Midbrain (tissue), 1 donor: ENCODE results near the gene GPATCH1.
"Not testable (repeated sequence)": the region's sequence is repeated elsewhere in the genome, so short reads cannot be mapped to it uniquely, and the experiment has no call there.

Experiments
- DNase-seq: peaks from one replicate; lab custom pipeline; 2025; lab: John Stamatoyannopoulos, UW

GPATCH1 gene

GRCh38 chr19:33114312-33114711 lies 33.3 kb downstream of the GPATCH1 start:
- no peak for DNase-seq

- no peak for DNase-seq
Observed at GRCh38 chr19:33117501-33117900, 36.5 kb downstream of the GPATCH1 start.

DNA sequence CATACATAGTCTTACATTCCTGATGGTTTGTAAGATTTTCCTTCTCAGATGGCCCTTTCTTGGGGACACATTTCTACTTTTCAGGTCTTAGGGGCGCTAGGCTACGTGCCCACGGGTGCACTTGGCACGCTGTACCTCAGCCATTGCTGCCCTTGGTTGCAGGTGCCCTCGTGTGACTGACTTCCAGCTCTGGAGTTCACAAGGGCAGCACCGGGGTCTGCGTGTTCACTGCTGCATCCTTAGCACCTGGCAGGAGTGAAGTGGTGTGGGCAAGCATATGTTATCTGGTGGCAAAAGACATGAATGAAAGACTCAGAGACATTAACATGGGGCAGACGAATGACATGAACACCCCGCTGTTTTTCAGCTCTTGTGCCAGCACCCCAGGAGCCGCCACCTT lies 37.7 kb downstream of the GPATCH1 start:
- no peak for DNase-seq

DNA sequence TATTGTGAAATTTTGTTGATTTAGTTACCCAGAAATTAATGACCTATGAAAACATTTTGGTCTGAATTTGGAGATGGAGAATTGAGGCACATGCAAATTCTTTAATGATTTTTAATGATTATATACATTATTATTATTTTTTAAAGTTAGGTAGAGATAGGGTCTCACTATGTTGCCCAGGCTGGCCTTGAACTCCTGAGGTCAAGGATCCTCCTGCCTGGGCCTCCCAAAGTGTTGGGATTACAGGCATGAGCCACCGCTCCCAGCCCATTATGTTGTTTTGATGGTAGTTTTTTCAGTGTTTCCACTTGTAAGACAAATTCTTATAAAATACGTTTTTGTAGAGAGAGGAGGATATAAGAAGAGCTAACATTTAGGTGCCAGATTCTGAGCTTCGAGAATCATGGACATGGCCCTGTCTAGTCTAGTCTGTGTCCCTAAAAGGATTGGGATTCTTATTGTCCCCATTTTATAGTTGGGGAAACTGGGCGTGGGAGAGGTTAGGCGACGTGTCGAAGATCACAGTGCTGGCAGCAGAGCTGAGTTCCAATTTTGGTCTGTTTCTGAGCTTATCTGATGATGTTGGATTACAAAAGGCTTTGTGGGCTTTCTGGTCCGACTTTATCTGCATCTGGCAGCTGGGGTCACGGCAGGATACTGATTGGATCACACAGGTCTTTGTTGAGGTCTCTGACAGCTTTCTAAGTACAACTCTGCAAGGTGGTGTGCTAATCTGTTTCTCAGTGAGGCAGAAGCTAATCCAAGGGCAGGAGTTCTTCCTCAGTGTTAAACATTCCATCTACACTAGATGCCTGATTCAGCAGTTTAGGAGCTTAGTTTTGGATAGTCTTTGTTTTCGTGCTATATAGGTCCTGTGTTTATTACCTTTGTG lies 43.5 kb downstream of the GPATCH1 start:
- DNase-seq, result no peak

- DNase-seq, result peak; percentile 54
Observed at GRCh38 chr19:33125929-33126388, 45.0 kb downstream of the GPATCH1 start.

- not testable (repeated sequence) for DNase-seq
Observed at GRCh38 chr19:33126712-33127111, 45.7 kb downstream of the GPATCH1 start.

DNA sequence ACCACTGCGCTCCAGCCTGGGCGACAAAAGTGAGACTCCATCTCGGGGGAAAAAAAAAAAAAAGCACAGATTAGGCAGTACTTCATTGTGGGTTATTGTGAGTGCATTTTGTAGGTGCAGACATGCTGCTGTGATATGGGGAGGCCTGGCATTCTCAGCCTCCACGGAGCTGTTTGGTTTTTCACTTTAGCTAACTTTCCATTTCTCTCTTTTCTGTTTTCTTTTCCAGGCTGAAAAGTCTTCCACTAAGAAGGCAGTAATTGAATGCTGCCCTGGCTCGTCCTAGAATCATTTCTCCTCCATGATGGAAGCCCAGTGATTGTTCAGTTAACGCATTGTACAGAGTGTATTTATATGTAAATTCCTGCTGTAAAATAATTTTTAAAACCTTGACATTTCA lies 48.9 kb downstream of the GPATCH1 start:
- no peak for DNase-seq

DNA sequence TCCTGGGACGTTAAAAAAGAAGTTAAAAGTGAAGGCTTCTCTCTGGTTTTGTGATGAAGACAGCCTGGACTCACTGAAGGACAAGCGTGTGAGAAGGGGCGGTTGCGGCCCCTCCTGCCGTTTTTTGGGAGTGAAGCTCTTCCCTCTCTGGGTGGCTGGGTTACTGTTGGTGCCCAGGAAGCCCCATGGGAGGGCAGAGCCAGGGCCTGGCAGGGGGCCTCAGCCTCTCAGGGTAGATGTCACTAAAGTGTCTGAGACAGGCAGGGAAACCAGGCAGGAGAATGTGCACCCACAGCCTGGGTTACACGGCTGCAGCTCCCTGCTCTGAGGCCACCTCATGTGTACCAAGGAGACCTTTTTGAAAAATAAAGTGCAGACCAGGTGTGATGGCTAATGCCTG lies 49.5 kb downstream of the GPATCH1 start:
- DNase-seq, result no peak

DNA sequence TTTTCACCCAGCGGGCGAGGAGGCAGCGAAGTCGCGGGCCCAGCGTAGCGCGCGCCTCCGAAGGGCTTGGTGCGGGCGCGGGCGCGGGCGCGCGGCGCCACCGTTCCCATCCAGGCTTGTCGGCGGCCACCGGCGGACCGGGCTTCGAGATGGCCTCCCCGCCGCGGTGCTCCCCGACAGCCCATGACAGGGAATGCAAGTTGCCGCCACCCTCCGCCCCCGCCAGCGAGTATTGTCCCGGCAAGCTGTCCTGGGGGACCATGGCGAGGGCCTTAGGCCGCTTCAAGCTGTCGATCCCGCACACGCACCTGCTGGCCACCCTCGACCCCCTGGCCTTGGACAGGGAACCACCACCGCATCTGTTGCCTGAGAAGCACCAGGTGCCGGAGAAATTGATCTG lies 51.0 kb downstream of the GPATCH1 start, which contains the start of gene WDR88:
Gene WDR88, plus strand, starts transcription at position 94 of the 400 bp plus-strand sequence. Its CDS starts 56 bp downstream, at position 150.
- no peak for DNase-seq

GRCh38 chr19:33132425-33132824 lies 51.4 kb downstream of the GPATCH1 start:
- no peak for DNase-seq

DNA sequence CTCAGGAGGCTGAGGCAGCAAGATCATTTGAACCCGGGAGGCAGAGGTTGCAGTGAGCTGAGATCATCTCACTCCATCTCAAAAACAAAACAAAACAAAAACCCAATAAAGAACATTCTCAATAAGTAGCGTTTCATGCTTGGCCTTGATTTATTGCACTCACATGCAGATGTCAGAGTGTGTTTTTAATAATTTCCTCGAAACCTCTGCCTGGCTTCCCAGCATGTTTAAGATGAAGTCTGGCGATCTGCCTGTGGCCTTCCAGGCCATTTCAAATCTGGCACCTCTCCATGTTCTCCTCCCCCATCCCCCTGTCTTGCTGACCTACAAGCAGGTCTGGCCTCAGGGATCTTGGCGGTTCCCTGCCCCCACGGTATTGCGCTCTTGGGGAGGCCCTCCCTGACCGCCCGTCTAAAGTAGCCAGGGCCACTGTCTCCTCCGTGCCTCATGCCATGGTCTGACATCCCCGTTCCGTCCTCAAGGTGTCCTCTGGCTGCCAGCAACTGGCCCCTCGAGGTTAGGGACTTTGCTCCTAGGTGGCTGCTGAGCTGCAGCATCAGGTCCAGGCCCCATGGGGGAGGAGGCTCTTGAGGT lies 52.6 kb downstream of the GPATCH1 start:
- no peak for DNase-seq

DNA sequence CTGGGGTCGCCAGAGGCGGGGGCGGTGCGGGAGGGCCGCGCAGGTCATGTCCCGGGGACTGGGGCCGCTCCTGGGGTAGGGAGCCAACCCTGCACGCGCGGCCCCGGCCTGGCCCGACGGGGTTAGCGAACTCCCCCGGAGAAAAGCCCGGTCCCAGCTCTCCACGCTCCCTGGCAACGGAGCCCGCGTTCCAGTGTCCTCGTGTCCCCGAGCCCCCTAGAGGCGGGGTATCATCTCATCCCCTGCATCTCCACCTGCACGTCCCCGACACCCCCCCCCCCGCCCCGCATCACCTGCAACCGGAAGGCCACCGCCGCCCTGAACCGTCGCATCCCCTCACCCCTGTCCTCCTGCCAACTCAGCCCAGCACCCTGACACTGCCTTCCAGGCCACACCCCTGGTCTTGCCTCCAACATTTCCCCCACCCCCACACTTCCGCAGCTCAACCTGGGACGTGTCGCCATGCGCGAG lies 53.6 kb downstream of the GPATCH1 start:
- DNase-seq, result no peak

GRCh38 chr19:33139165-33139564 lies 58.2 kb downstream of the GPATCH1 start:
- DNase-seq, result no peak

GRCh38 chr19:33143897-33144405 lies 63.0 kb downstream of the GPATCH1 start:
- DNase-seq, result peak; percentile 64

GRCh38 chr19:33146209-33146608 lies 65.2 kb downstream of the GPATCH1 start:
- no peak for DNase-seq

GRCh38 chr19:33147538-33147937 lies 66.6 kb downstream of the GPATCH1 start:
- no peak for DNase-seq

- no peak for DNase-seq
Observed at GRCh38 chr19:33150852-33151518, 70.0 kb downstream of the GPATCH1 start.

DNA sequence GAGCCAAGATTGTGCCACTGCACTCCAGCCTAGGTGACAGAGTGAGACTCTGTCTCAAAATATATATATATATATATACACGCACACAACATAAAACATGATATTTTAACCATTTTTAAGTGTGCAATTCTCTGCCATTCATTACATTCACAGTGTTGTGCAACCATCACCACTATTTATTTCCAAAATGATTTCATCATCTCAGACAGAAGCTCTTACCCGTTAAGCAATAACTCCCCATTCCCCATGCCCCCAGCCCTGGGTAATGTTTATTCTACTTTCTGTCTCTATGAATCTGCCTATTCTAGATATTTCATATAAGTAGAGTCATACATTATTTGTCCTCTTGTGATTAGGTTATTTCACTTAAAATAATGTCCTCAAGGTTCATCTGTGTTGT lies 71.2 kb downstream of the GPATCH1 start:
- DNase-seq, result no peak

- DNase-seq, result not testable (repeated sequence)
Observed at GRCh38 chr19:33152625-33153024, 71.6 kb downstream of the GPATCH1 start.

GRCh38 chr19:33154313-33154712 lies 73.3 kb downstream of the GPATCH1 start:
- not testable (repeated sequence) for DNase-seq

- DNase-seq, result no peak
Observed at GRCh38 chr19:33156334-33156733, 75.4 kb downstream of the GPATCH1 start.

- DNase-seq, result no peak
Observed at GRCh38 chr19:33157906-33158305, 76.9 kb downstream of the GPATCH1 start.
